ENCODE measurements around the gene CSGALNACT2.

GRCh38 chr10:43124094-43124521 lies 14.1 kb upstream of the CSGALNACT2 start:
- TF ChIP-seq, protein P1, sequence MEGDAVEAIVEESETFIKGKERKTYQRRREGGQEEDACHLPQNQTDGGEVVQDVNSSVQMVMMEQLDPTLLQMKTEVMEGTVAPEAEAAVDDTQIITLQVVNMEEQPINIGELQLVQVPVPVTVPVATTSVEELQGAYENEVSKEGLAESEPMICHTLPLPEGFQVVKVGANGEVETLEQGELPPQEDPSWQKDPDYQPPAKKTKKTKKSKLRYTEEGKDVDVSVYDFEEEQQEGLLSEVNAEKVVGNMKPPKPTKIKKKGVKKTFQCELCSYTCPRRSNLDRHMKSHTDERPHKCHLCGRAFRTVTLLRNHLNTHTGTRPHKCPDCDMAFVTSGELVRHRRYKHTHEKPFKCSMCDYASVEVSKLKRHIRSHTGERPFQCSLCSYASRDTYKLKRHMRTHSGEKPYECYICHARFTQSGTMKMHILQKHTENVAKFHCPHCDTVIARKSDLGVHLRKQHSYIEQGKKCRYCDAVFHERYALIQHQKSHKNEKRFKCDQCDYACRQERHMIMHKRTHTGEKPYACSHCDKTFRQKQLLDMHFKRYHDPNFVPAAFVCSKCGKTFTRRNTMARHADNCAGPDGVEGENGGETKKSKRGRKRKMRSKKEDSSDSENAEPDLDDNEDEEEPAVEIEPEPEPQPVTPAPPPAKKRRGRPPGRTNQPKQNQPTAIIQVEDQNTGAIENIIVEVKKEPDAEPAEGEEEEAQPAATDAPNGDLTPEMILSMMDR (IDR thresholded peaks at IDR 0.05): no peak
- TF ChIP-seq POLR2A (IDR thresholded peaks at IDR 0.05): no peak

Data from adrenal gland (tissue), 5 donors.